Stomach (tissue), 4 donors: ENCODE measurements around the gene FARSA.

ENCODE experiments used
- CTCF ChIP-seq, 7 experiments: fragments of 450-650 bp in 4 of 7; fragments of 200-600 bp in 3 of 7; sonication (generic) in 3 of 7; IDR thresholded peaks; one replicate each; pipeline ENCODE4 v1.5.1; 2016 to 2019; ENCODE audit warnings: antibody characterized with exemption in 7 of 7, control low read depth in 2 of 7, mild to moderate bottlenecking in 1 of 7
- POLR2A ChIP-seq, 4 donors: fragments of 450-650 bp; IDR thresholded peaks; one replicate each; pipeline ENCODE4 v1.6.1; 2016; ENCODE audit warnings: antibody characterized with exemption in 4 of 4, control low read depth in 2 of 4, mild to moderate bottlenecking in 1 of 4, moderate library complexity in 1 of 4

DNA sequence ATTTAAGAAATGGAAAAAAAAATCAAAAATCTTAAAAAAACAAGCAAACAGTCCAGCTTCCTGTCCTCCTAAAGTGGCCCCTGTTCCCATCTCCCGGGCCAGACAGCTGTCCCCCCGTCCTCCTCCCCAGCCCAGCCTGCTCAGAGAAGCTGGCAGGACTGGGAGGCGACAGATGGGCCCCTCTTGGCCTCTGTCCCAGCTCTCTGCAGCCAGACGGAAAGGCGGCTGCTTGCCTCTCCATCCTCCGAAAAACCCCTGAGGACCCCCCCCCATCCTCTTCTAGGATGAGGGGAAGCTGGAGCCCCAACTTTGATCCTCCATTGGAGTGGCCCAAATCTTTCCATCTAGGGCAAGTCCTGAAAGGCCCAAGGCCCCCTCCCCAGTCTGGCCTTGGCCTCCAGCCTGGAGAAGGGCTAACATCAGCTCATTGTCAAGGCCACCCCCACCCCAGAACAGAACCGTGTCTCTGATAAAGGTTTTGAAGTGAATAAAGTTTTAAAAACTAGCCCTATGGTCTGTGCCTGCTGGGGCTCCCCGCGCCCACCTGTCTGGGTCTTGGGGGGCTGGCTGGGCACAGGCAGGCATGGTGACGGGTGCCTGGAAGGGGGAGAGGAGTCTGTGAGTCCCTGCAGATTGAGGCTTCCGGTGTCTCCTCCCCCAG lies 19.8 kb upstream of the FARSA start:
- TF ChIP-seq CTCF (IDR thresholded peaks at IDR 0.05) (no peak), POLR2A (IDR thresholded peaks at IDR 0.05) (no peak)
